Erythroblast (primary cell): ENCODE measurements around the gene GTF2A1.

Source experiments
- GATA1 ChIP-seq: IDR thresholded peaks from 2 replicates; pipeline ENCODE4 v1.6.1; 2011; ENCODE audit warnings: low read depth, mild to moderate bottlenecking, control low read depth, low read length, moderate library complexity
- POLR2A ChIP-seq: IDR thresholded peaks from 2 replicates; pipeline ENCODE4 v1.6.1; 2011; ENCODE audit warnings: mild to moderate bottlenecking, low read length

DNA sequence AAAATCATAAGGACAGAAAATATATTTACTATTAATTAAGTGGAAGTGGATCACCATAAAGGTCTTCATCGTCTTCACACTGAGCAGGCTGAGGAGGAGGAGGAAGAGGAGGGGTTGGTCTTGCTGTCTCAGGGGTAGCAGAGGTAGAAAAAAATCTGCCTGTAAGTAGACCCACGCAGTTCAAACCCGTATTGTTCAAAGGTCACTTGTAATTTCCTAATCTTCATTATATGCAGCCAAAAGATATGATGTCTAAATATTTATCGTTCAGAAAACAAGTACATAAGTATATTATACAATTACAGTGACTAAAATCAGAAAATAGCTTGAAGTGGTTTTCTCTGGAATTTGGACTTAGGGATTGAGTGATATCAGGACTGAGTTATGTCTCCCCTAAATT, 72.1 kb downstream of the GTF2A1 start:
- no peak for TF ChIP-seq POLR2A
- no peak for TF ChIP-seq GATA1
